Fibroblast of gingiva (primary cell): Measurements from ENCODE around the gene ATXN7L1.
"Not testable (repeated sequence)": the region's sequence is repeated elsewhere in the genome, so short reads cannot be mapped to it uniquely, and the experiment has no call there.

Source experiments
- DNase-seq: peaks from one replicate; pipeline ENCODE4 v3.0.0-alpha.2; 2011; ENCODE audit warnings: low read depth

ATXN7L1 gene

GRCh38 chr7:105860793-105861192 lies 15.6 kb downstream of the ATXN7L1 start:
- no peak for DNase-seq

GRCh38 chr7:105857009-105857952 lies 19.1 kb downstream of the ATXN7L1 start:
- no peak for DNase-seq

DNA sequence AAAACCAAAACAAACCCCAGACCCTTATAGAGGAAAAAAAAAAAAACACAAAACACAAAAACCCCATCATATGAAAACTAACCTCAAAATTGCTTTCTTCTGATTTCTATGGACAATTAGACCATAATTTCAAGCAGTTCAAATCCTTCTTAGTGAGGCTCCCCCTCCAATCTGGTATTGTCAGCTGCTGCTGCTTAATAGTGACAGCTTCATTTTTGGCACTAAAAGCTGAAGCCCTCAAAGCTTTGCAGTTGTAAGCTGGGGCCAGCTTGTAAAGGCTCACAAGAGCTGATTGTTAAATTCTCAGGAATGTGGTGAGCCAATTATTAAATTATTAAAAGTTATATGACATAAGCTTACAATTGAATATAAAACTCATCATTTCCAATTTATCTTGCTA lies 21.9 kb downstream of the ATXN7L1 start:
- no peak for DNase-seq

GRCh38 chr7:105853931-105854419 lies 22.4 kb downstream of the ATXN7L1 start:
- DNase-seq, result no peak

GRCh38 chr7:105851064-105851463 lies 25.3 kb downstream of the ATXN7L1 start:
- no peak for DNase-seq

DNA sequence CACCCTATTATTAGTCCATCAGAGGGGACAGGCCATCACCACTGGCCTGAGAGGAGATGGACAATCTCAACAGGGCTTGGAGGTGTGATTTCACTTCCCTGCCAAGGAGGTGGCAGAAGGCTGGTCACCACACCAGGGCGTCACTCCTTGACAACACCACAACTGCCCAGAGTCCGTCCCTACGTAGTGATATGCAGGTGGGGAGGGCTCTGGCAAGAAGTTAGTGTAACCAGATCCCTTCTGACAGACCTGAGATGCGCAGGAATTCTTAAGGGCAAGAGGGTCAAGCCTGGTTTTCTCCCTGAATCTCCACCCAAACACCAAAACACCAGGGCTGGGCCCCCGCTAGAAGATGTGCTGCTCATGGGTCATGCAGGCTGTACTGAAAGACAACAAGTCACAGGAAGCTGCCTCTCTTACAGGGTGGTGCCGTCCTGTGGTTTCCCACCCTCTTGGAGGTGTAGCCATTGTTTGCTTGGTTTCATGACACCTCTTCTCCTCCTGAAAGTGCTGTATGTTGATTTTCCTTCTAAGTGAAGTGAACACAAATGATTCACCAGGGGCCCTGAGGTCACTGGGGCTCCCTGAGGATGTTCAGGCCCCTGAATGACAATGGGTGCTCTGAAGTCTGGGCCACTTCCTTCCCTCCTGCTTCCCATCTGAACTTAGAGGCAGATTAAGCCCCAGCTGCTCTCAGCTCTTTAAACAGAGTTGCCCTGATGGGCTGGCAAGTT lies 27.1 kb downstream of the ATXN7L1 start:
- DNase-seq, result no peak

GRCh38 chr7:105846404-105846803 lies 30.0 kb downstream of the ATXN7L1 start:
- DNase-seq, result no peak

DNA sequence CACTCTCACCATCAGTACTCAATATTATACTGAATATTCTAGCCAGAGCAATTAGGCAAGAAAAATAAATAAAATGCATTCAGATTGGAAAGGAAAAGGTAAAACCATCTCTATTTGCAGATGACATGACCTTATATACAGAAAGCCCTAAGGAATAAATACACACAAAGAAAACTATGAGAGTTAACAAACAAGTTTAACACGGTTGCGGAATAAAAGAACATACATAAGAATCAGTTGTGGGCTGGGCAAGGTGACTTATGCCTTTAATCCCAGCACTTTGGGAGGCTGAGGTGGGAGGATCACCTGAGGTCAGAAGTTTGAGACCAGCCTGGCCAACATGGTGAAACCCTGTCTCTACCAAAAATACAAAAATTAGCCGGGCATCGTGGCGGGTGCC lies 31.7 kb downstream of the ATXN7L1 start:
- not testable (repeated sequence) for DNase-seq

GRCh38 chr7:105841866-105842265 lies 34.5 kb downstream of the ATXN7L1 start:
- no peak for DNase-seq

DNA sequence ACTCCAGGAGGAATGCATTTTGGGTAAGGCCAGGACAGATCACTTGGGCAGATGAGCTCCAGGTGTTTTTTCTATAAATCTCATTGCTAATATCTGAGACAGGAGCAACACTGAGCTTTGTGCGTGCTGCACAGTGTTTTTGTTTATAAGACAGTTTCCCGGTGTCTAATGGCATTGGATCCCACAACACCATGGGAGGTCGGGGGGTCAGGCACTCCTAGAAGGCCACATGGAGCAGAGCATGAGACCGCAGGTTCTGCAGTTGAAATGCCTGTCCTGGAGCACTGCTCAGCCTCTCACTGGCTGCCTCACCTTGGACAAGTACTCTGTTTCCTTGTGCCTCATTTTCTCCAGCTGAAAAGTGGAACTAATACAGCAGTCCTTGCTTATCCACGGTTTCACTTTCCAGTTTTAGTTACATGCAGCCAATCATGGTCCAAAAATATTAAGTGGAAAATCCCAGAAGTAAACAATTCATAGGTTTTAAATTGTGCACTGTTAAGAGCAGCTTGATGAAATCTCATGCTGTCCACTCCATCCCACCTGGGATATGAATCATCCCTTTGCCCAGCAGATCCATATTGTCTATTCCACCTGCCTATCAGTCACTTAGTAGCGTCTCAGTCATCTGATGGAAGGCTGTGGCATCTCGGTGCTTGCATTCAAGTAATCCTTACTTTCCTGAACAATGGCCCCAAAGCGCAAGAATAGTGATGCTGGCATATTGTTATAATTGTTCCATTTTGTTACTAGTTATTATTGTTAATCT lies 35.2 kb downstream of the ATXN7L1 start:
- DNase-seq, result no peak

DNA sequence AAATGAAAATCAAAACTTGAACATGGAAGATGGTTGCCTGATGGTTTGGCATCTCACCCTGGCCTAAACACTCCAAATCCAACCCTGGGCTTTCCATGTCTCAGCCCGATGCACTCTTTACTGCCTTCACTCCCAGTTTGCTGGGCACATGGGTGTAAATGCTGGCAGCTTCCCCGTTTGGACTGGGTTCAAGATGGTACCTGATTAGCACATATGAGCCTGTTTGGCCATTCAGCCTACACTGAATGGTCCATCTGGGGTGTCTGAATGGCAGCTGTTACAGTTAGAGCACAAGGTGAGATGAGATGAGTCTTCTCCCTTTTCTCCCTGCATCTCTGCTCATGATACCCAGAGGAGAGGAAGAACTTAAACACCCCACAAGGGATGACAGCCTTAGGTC lies 37.1 kb downstream of the ATXN7L1 start:
- DNase-seq, result no peak

GRCh38 chr7:105838627-105839231 lies 37.7 kb downstream of the ATXN7L1 start:
- DNase-seq, result no peak

DNA sequence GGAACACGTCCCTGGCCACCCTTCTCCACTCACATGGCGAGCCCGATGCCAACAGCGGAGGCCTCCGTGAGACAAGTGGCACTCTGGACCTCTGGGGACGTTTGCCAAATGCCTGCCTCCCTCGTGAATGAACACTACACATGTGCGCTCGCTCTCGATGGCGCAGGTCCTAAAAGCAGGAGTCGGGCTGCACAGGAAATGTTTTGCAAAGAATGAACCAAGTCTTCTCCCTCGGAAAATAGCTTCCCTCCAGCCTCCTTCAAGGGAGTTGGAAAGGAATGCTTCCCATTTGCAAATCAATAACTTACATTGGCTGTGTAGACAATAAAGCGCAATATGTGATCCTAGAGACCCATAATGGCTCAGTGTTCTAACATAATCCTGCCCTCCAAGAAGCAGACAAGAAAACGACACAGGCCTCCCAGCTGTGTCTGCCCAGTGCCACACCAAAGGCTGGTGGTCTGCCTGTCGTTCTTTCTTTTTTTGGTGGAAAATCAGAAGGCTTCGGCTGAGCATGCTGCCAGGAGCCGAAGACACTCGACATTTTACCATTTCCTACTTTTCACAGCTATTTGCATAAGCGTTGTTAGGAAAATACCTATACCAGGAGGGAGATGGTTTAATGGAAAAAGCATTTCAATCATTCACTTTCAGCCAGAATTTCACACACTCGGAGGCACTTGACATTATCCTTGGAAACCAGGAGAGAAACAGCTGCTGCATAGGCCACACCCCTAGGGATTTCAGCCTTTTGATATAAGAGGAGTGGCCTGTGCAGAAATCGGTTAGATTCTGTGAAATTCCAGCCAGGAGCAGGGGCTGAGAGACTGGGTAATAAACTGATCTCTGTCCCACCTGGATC lies 38.4 kb downstream of the ATXN7L1 start:
- no peak for DNase-seq

DNA sequence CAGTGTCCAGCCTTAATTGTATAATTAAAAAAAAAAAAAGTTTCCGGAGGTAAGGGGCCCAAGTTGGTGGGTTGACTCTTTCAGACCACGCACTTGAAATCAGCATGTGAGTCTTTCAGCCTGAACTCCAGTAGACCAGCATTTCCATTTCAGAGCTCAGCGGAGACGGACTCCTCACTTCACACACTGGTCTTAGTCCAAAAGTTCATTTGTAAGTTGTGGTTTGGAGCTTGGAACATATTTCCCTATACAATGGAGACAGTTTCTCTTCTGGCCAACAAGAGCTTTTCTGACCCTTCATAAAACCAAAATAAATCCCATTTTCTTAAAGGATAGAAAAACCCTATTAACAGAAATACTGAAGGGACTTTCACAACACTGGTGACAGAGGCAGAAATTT lies 41.0 kb downstream of the ATXN7L1 start:
- DNase-seq, result no peak

- no peak for DNase-seq
These were observed 44.4 kb downstream of the ATXN7L1 start for GRCh38 chr7:105831824-105832535.

GRCh38 chr7:105831302-105831620 lies 45.1 kb downstream of the ATXN7L1 start:
- no peak for DNase-seq

DNA sequence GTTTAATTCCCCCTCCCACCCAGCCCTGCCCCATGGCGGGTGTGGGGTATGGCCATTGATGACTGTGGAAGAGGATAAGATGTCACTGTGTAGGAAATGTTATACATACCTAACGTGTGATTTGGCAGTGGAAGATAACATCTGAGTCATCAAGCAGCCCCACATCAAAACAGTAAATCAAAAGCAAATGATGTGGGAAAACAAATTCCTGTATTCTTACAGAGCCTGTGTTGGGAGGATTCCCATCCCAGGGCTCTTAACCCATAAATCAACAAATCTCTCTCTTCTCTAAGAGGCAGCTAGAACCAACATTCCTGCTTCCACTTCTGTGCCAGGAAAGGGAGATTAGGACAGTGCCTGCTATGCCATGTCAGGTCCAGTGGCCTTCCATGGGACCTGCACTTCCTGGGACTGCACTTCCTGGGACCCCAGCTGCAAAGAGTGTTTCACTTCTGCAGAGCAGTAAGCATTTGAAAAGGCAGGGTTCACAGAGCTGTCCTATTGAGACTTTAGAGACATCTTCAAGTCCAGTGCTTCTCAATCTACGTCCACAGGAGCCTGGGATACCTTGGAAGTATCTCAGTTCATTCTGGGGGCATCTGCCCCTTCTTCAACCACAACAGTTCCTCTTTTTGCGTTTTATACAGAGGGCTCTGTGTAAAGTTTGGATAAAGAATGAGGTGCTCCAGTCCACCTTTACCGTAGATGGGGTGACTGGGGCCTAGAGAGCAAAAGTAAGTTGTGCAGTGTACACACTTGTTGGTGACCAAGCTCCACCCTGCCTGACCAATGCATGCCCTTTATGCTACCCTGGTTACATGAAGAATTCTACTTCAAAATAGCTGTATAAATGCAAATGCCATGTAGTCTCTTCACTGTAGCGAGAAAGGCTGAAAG lies 45.7 kb downstream of the ATXN7L1 start:
- DNase-seq, result peak; percentile 94

DNA sequence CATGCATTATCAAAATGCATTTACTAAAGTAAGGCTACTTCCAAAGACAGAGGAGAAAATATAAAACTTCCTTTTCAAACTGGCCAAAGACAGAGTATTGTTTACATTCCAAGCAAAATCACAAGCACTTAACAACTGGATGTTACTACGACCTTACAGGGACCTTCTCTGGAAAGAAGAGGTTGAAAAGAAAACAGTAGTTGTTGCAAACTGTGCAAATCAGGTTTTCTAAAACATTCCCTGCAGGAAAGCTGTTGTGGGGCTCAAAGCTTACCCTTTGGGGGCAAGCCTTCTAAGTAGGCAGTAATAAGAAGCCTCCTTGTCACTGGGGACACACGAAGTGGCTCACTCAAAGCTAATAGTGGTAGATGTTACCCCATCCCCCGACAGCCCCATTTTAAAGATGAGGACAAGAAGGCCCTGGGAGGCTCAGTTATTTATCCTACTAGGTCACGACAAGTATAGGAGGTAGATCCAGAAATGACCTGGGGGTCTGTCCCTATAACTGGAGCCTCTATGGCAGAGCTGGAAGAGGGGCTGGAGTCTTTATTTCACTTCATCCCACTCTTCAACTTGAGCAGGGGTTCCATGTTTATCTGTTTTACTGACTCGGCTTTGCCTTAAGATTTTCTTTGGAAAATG lies 46.6 kb downstream of the ATXN7L1 start:
- peak; percentile 54 for DNase-seq

DNA sequence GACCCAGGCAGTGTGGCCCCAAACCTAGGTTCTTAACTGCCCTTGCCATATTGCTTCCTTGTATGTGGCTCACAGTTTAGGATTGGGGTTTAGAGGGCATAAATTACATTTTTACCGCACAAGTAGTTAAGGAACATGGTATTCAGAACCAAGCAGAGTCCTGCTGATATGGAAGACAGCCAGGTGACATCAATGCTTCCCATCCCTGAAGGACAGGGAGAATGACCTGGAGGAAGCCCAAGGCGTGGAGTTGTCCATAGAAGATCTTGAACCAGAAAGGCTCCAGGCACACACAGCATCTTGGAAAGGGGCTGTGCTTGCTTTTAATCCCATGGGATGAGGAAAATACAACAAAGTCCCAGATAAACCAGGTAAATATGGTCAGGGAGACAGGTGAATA lies 48.3 kb downstream of the ATXN7L1 start:
- DNase-seq, result no peak
